HepG2 (cell line): ENCODE results near the gene NECTIN2. TPM values are rescaled to one million over a fixed set of nuclear protein-coding genes. Genes with fewer than 3 reads are reported as not detected.

ENCODE experiments used
- ATRX ChIP-seq: sonication (generic); formaldehyde crosslinking; IDR thresholded peaks from 2 replicates; pipeline ENCODE4 v1.4.0; 2020; ENCODE audit warnings: missing genetic modification reagents, borderline replicate concordance
- DRAP1 ChIP-seq: IDR thresholded peaks from 2 replicates; pipeline ENCODE4 v1.6.1; 2016; ENCODE audit warnings: missing genetic modification reagents, missing compliant biosample characterization
- GATA4 ChIP-seq: sonication (generic); IDR thresholded peaks from 2 replicates; pipeline ENCODE4 v1.6.1; 2016; ENCODE audit warnings: antibody characterized with exemption, low read depth, borderline replicate concordance
- HNF4G ChIP-seq, 2 experiments: sonication (generic) in 1 of 2; formaldehyde crosslinking in 1 of 2; IDR thresholded peaks; 2 replicates each; pipeline versions ENCODE4 v1.4.0 to v1.6.1; 2011 to 2020; ENCODE audit warnings: borderline replicate concordance in 2 of 2, low read depth in 2 of 2, mild to moderate bottlenecking in 2 of 2, low read length in 1 of 2, missing genetic modification reagents in 1 of 2, moderate library complexity in 1 of 2
- JUN ChIP-seq: sonication (generic); formaldehyde crosslinking; IDR thresholded peaks from 2 replicates; pipeline ENCODE4 v1.4.0; 2020; ENCODE audit warnings: mild to moderate bottlenecking, missing genetic modification reagents
- MTF2 ChIP-seq: sonication (generic); formaldehyde crosslinking; IDR thresholded peaks from 2 replicates; pipeline ENCODE4 v1.5.0; 2020; ENCODE audit warnings: missing genetic modification reagents, borderline replicate concordance
- NFAT5 ChIP-seq: sonication (generic); formaldehyde crosslinking; IDR thresholded peaks from 2 replicates; pipeline ENCODE4 v1.4.0; 2020; ENCODE audit warnings: missing genetic modification reagents
- PAX8 ChIP-seq: sonication (generic); formaldehyde crosslinking; IDR thresholded peaks from 2 replicates; pipeline ENCODE4 v1.8.0; 2022; ENCODE audit warnings: mild to moderate bottlenecking, missing genetic modification reagents, borderline replicate concordance
- SALL2 ChIP-seq: sonication (generic); formaldehyde crosslinking; IDR thresholded peaks from 2 replicates; pipeline ENCODE4 v1.8.1; 2023; ENCODE audit warnings: mild to moderate bottlenecking, missing genetic modification reagents, inconsistent platforms
- SOX13 ChIP-seq, 3 experiments: fragments of 450-650 bp in 1 of 3; sonication (generic) in 1 of 3; formaldehyde crosslinking in 1 of 3; IDR thresholded peaks in 2 of 3; conservative IDR thresholded peaks in 1 of 3; 2 replicates each; pipeline versions ENCODE4 v1.5.0 to v1.6.1; 2016 to 2020; ENCODE audit warnings: antibody characterized with exemption in 1 of 3, mild to moderate bottlenecking in 1 of 3, missing compliant biosample characterization in 1 of 3, missing genetic modification reagents in 1 of 3, moderate library complexity in 1 of 3
- TBX3 ChIP-seq: fragments of 450-650 bp; IDR thresholded peaks from 2 replicates; pipeline ENCODE4 v1.6.1; 2017; ENCODE audit warnings: antibody characterized with exemption, mild to moderate bottlenecking, inconsistent platforms, borderline replicate concordance
- TRIM24 ChIP-seq: sonication (generic); formaldehyde crosslinking; IDR thresholded peaks from 2 replicates; pipeline ENCODE4 v1.8.0; 2022; ENCODE audit warnings: mild to moderate bottlenecking, missing genetic modification reagents
- U2AF1 ChIP-seq: fragments of 200-400 bp; formaldehyde crosslinking; optimal IDR thresholded peaks from 2 replicates; pipeline ENCODE3; 2017; ENCODE audit warnings: mild to moderate bottlenecking, low read depth, low read length
- YEATS2 ChIP-seq: sonication (generic); formaldehyde crosslinking; IDR thresholded peaks from 2 replicates; pipeline ENCODE4 v1.4.0; 2020; ENCODE audit warnings: missing genetic modification reagents, borderline replicate concordance
- ZNF138 ChIP-seq: sonication (generic); formaldehyde crosslinking; IDR thresholded peaks from 2 replicates; pipeline ENCODE4 v1.5.0; 2020; ENCODE audit warnings: mild to moderate bottlenecking, low read depth, missing genetic modification reagents
- ZNF225 ChIP-seq: sonication (generic); formaldehyde crosslinking; IDR thresholded peaks from 2 replicates; pipeline ENCODE4 v1.4.0; 2020; ENCODE audit warnings: mild to moderate bottlenecking, missing genetic modification reagents
- ZNF343 ChIP-seq: sonication (generic); formaldehyde crosslinking; IDR thresholded peaks from 2 replicates; pipeline ENCODE4 v1.4.0; 2020; ENCODE audit warnings: mild to moderate bottlenecking, missing genetic modification reagents
- ZNF382 ChIP-seq: sonication (generic); formaldehyde crosslinking; IDR thresholded peaks from 2 replicates; pipeline ENCODE4 v1.5.0; 2020; ENCODE audit warnings: missing genetic modification reagents, mild to moderate bottlenecking, borderline replicate concordance
- ZNF431 ChIP-seq: sonication (generic); formaldehyde crosslinking; IDR thresholded peaks from 2 replicates; pipeline ENCODE4 v1.9.0; 2022; ENCODE audit warnings: missing genetic modification reagents, low read depth, mild to moderate bottlenecking, borderline replicate concordance
- ZNF441 ChIP-seq: sonication (generic); formaldehyde crosslinking; IDR thresholded peaks from 2 replicates; pipeline ENCODE4 v1.7.0; 2021; ENCODE audit warnings: missing genetic modification reagents, borderline replicate concordance
- ZNF496 ChIP-seq: sonication (generic); formaldehyde crosslinking; IDR thresholded peaks from 2 replicates; pipeline ENCODE4 v1.8.1; 2023; ENCODE audit warnings: mild to moderate bottlenecking, moderate library complexity, missing genetic modification reagents; ENCODE audit not compliant: insufficient replicate concordance
- ZNF558 ChIP-seq: sonication (generic); formaldehyde crosslinking; IDR thresholded peaks from 2 replicates; pipeline ENCODE4 v1.9.0; 2022; ENCODE audit warnings: mild to moderate bottlenecking, missing genetic modification reagents, borderline replicate concordance
- ZNF792 ChIP-seq: IDR thresholded peaks from 2 replicates; pipeline ENCODE4 v1.6.1; 2016
- ZNF816 ChIP-seq: sonication (generic); formaldehyde crosslinking; IDR thresholded peaks from 2 replicates; pipeline ENCODE4 v1.8.0; 2022; ENCODE audit warnings: missing genetic modification reagents, mild to moderate bottlenecking, borderline replicate concordance
- polyA plus RNA-seq, 8 experiments: library from polyadenylated mRNA; depleted of rRNA in 3 of 8; stranded (reverse) in 7 of 8; unstranded in 1 of 8; fragments of >200 nt; fragmentation: Illumina TruSeq in 4 of 8; extraction: Trizol in 4 of 8; gene quantifications; 2 replicates each; pipeline versions ENCODE4 v1.2.1 to v1.2.3, GENCODE V29; 2011 to 2016; ENCODE audit warnings: low read depth in 4 of 8, missing spikeins in 1 of 8, mixed read lengths in 1 of 8; ENCODE audit not compliant: insufficient read depth in 1 of 8
- total RNA-seq, 5 experiments: library from RNA; depleted of rRNA; stranded (reverse); fragments of >200 nt; fragmentation: Illumina TruSeq; extraction: Trizol; gene quantifications; 2 replicates each; pipeline ENCODE4 v1.2.3, GENCODE V29; 2016; ENCODE audit warnings: low read depth in 1 of 5

The NECTIN2 gene
- total and polyA plus RNA-seq, 2 of the 13 experiments (the other 11 are each of a cell fraction or from before 2014, with no cell fraction given), result 75.4 to 114 TPM

GRCh38 chr19:44807162-44807561 lies 38.9 kb upstream of the NECTIN2 start (continued):
- TF ChIP-seq ZNF225 (0 out of 2 replicates have a peak, but pooled peaks have one; percentile 30), NFAT5 (CRISPR knock-in tag) (no peak), ZNF792 (CRISPR knock-in tag) (no peak), ZNF138 (CRISPR knock-in tag) (no peak), ZNF496 (CRISPR knock-in tag) (no peak), TBX3 (no peak), HNF4G (IDR thresholded peaks at IDR 0.05; ENCODE audit: borderline replicate concordance, low read depth, low read length) (no peak), HNF4G (CRISPR knock-in tag; IDR thresholded peaks at IDR 0.05; ENCODE audit: borderline replicate concordance, low read depth) (no peak), SOX13 (IDR thresholded peaks at IDR 0.05) (peak; percentile 31; the same call in 1 of the 2 replicates), SOX13 (CRISPR knock-in tag; conservative IDR thresholded peaks at IDR 0.05 in 1 of 2, IDR thresholded peaks at IDR 0.05 in 1 of 2) (peak in 1 of 2 experiments; percentile 92; a peak in 2 of 4 replicates), ZNF382 (no peak), GATA4 (no peak), U2AF1 (no peak), ZNF343 (CRISPR knock-in tag) (no peak), JUN (CRISPR knock-in tag) (no peak), ZNF431 (CRISPR knock-in tag) (no peak), ZNF816 (CRISPR knock-in tag) (no peak), PAX8 (CRISPR knock-in tag) (no peak), ZNF558 (no peak), TRIM24 (CRISPR knock-in tag) (no peak), SALL2 (no peak), MTF2 (CRISPR knock-in tag) (no peak), DRAP1 (CRISPR knock-in tag) (0 out of 2 replicates have a peak, but pooled peaks have one; percentile 14), ZNF441 (no peak), ATRX (CRISPR knock-in tag) (no peak), YEATS2 (CRISPR knock-in tag) (no peak)
